Left renal cortex interstitium (tissue), 4 donors: ENCODE data around the gene ABCA6. TPM values are rescaled to one million over a fixed set of nuclear protein-coding genes. Genes with fewer than 3 reads are reported as not detected.

ENCODE experiments used
- DNase-seq, 4 donors: peaks; one replicate each; pipeline ENCODE4 v3.0.0-alpha.2; 2013; ENCODE audit warnings: low read depth in 4 of 4, low spot score in 2 of 4, missing footprints in 1 of 4
- polyA plus RNA-seq, 4 donors: library from polyadenylated mRNA; unstranded; fragments of 120-200 nt; gene quantifications; one replicate each; pipeline ENCODE4 v1.2.1, GENCODE V29; 2013; ENCODE audit not compliant: insufficient read length in 4 of 4

ABCA6 gene
- polyA plus RNA-seq, 4 donors: 1.8 to 5.4 (median 3.8) TPM

GRCh38 chr17:69056179-69056823, 85.4 kb downstream of the ABCA6 start:
- DNase-seq: no peak

DNA sequence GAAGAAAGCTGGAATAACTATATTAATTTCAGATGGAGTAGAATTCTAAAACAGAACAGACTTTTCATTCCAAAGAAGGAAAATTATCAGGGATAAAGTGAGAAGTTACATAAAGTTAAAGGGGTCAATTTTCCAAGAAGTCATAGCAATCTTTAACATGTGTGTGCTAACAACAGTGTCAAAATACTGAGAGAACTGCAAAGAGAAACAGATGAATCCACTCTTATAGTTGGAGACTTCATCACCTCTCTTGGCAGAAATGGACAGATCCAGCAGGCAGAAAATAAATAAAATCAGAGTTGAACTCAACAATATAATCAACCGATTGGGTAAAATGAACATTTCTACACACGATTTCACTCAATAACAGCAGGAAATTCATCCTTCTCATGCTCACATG, 86.4 kb downstream of the ABCA6 start:
- no peak for DNase-seq

DNA sequence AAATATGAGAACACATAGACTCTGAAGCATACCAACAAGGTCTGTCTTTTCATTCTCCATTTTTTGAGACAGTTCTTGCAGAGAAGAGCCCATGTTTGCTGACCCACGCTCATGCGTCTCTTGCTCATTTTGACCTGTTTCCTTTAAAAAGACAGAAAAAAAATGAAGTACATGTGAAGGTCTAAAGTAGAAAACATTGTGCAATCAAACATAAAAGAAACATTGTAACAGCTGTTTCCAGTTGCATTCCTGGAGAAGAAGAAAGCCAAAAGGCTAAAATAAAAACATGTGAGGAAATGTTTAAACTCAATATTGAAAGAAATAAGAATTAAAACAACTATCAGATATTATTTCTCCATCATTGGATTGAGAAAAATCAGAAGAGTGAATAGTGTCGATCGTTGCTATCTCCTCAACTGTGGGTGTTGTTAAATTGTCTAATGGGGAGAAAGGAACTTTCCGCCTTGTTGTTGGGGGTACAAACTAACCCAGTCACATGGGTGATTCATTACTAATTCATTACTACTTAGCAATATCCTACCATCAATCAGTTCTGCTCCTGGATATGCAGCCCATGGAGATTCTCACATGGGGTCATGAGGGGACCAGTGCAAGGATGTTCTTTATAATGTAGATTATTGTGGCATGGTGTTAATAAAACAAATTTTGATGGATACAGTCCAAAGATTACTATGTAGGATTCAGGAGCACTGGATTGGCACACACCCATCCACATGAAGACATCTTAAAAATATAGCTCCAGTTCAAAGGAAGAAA, 90.5 kb downstream of the ABCA6 start:
- no peak for DNase-seq

- DNase-seq: no peak
Observed at GRCh38 chr17:69048634-69049033, 93.1 kb downstream of the ABCA6 start.

GRCh38 chr17:69047368-69048263, 94.1 kb downstream of the ABCA6 start:
- no peak for DNase-seq

- DNase-seq: no peak
Observed at GRCh38 chr17:69046121-69046807, 95.4 kb downstream of the ABCA6 start.

- DNase-seq: no peak
Observed at GRCh38 chr17:69045646-69046045, 96.0 kb downstream of the ABCA6 start.

DNA sequence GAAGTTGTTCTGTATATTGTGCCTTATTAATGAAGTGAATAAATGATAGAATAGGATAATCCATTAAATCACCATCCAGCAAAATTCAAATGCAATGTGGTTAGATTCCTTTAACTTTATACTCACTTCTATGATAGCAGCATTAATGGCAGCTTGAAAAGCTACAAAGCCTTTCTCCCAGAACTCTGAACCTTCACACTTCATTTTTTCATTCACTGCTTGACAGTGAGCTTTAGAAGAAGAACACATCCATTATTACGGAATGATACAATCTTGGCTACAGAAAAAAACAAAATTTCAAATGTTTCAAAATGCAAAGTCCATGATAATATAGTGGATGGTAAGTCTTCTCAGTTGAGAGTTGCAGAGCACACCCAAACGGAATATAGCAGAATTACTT, 97.3 kb downstream of the ABCA6 start:
- no peak for DNase-seq

GRCh38 chr17:69043098-69043734, 98.5 kb downstream of the ABCA6 start:
- no peak for DNase-seq

GRCh38 chr17:69042308-69042707, 99.4 kb downstream of the ABCA6 start:
- no peak for DNase-seq

DNA sequence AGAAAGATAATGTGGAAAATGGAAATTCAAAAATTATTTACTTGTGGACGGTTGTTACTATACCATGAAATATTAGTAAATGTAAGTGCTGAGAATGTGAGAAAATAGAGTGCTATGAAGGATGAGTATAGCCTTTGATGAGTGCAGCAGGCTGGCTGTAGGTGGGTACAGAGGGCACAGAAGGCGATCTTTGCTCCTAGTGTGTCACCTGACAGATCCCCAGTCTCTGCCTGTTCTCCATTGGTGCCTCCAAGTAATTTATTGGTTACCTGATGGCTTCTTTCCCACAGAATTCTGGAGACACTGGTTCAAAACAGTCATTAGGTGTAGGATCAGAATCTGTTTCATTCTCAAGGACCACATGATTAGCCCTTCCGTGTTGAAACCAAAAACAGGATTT, 109.9 kb downstream of the ABCA6 start:
- no peak for DNase-seq

DNA sequence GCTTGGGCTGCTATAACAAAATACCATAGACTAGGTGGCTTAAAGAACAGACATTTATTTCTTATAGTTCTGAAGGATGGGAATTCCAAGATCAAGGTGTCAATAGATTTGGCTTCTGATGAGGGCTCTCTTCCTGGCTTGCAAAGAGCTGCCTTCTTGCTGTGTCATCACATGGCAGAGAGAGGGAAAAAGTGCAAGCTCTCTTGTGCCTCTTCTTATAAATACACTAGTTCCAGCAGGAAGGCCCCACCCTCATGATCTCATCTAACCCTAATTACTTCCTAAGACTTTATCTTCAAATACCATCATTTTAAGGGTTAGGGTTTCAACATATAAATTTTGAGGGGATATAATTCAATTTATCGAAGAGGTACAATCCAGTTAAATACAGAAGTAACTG, 111.5 kb downstream of the ABCA6 start:
- no peak for DNase-seq

Other genes starting within 250 kb of the ABCA6 start
- 1 to 10 TPM in 3 of 4 donors, under 1 TPM in 1; 0.70 to 2.2 (median 1.6) TPM for gene ABCA8, start 186.5 kb downstream of the ABCA6 start, polyA plus RNA-seq
- gene ABCA9, start 81.0 kb downstream of the ABCA6 start, polyA plus RNA-seq: 1 to 10 TPM; 1.6 to 5.7 (median 2.7) TPM
- gene ABCA10, start 86.9 kb upstream of the ABCA6 start, polyA plus RNA-seq: 1 to 10 TPM; 1.3 to 2.9 (median 1.8) TPM
- 10 to 100 TPM; 23.3 to 43.4 (median 30.4) TPM for gene ABCA5, start 185.2 kb upstream of the ABCA6 start, polyA plus RNA-seq